D721Med (cell line): ENCODE results near the gene SLC34A1.

Source experiments
- DNase-seq: peaks from one replicate; pipeline ENCODE4 v3.0.0; 2011; ENCODE audit warnings: low spot score; ENCODE audit not compliant: insufficient read length
- FAIRE-seq: peaks from 2 replicates; lab custom pipeline; 2011; peaks lifted over from hg19 to GRCh38; lab: Jason Lieb, UNC
- TF ChIP-seq, protein P1 (sequence below): IDR thresholded peaks from 2 replicates; pipeline ENCODE4 v1.5.1; 2012; ENCODE audit warnings: mild to moderate bottlenecking, control low read depth; ENCODE audit not compliant: insufficient read depth; ENCODE audit errors: missing control alignments

Gene SLC34A1

GRCh38 chr5:177366528-177367322, 17.5 kb upstream of the SLC34A1 start:
- DNase-seq (no peak), FAIRE-seq (no peak)
- TF ChIP-seq, protein P1, sequence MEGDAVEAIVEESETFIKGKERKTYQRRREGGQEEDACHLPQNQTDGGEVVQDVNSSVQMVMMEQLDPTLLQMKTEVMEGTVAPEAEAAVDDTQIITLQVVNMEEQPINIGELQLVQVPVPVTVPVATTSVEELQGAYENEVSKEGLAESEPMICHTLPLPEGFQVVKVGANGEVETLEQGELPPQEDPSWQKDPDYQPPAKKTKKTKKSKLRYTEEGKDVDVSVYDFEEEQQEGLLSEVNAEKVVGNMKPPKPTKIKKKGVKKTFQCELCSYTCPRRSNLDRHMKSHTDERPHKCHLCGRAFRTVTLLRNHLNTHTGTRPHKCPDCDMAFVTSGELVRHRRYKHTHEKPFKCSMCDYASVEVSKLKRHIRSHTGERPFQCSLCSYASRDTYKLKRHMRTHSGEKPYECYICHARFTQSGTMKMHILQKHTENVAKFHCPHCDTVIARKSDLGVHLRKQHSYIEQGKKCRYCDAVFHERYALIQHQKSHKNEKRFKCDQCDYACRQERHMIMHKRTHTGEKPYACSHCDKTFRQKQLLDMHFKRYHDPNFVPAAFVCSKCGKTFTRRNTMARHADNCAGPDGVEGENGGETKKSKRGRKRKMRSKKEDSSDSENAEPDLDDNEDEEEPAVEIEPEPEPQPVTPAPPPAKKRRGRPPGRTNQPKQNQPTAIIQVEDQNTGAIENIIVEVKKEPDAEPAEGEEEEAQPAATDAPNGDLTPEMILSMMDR, result no peak

DNA sequence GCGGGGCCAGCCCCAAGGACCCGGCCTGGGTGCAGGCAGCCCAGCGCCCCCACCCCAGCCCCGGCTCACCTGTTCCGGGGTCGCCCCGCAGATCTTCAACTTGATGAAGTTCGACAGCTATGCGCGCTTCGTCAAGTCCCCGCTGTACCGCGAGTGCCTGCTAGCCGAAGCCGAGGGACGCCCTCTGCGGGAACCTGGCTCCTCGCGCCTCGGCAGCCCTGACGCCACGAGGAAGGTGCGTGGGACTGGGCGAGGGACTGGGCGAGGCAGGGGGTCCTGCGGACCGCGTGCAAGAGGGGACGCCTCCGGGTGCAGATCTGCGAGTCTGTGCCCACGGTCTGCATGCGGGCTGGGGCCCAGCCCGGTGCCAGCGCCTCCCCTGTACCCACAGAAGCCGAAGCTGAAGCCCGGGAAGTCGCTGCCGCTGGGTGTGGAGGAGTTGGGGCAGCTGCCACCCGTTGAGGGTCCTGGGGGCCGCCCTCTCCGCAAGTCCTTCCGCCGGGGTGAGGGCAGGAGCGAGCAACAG, 16.8 kb upstream of the SLC34A1 start:
- FAIRE-seq, result no peak
- DNase-seq, result no peak
- TF ChIP-seq, protein P1, result no peak

DNA sequence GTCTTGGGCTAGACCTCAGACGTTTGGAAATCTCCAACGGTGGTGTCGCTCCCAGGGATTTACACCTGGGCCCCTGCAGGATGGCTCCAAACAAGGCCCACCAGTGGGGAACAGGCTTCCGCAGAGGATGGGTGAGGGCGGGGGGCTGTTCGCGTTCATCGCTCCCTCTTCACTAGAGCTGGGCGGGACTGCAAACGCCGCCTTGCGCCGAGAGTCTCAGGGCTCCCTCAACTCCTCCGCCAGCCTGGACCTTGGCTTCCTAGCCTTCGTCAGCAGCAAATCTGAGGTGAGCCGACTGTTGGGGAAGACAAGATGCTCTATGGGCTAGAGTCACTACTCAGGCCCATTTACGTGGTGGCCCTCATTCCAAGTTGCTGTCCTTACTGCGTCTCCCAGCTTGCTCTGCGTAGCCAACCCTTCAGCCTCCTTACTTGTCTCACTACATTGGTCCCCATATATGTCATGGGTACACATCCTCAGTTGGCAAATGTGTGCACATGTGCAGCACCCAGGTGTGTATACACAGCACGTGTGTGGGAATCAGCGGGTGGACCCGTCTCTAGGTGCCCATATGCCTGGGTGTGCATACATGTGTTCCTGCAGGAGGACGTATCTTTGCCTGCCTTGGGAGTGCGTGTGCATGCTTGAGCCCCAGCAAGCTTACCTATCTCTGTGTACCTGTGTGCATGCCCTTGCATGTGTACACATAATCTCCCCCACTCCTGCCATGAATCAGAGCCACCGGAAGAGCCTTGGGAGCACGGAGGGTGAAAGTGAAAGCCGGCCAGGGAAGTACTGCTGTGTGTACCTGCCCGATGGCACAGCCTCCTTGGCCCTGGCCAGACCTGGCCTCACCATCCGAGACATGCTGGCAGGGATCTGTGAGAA, 16.0 kb upstream of the SLC34A1 start:
- FAIRE-seq (no peak), DNase-seq (no peak)
- TF ChIP-seq, protein P1, result no peak

GRCh38 chr5:177368869-177369644, 15.2 kb upstream of the SLC34A1 start:
- FAIRE-seq (no peak), DNase-seq (no peak)
- TF ChIP-seq, protein P1, result peak; percentile 32

- DNase-seq (no peak), FAIRE-seq (no peak)
- TF ChIP-seq, protein P1, result no peak
These were observed 14.4 kb upstream of the SLC34A1 start for GRCh38 chr5:177369645-177370440.
